Measurements from ENCODE around the gene SCLT1.

DNA sequence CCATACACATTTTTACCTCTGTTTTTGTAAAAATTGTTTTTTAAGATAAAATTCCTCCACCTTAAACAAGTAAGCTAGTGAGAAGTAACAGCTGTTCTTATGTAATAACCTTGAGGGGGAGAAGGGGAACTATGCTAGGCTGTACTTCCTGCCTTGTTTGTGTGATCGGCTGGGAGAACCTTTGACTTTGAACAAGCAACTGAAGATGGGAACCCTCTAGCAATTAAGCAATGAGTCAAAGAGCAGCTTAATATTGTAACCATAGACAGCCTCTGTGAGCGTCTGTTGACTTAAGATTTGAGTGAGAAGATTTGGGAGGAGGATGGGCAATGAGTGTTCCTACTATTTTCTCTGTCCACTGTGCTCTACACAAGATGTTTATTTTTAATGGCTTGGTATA, 135.1 kb downstream of the SCLT1 start:
- TF ChIP-seq CTCF (IDR thresholded peaks at IDR 0.05) = no peak
- no peak for TF ChIP-seq POLR2A (IDR thresholded peaks at IDR 0.05)
